GM12878 (cell line): Measurements from ENCODE around the gene FOXL3.

ENCODE experiments used
- CTCF ChIP-seq, 3 experiments: IDR thresholded peaks in 2 of 3; conservative IDR thresholded peaks in 1 of 3; 2 replicates each; pipeline ENCODE4 v1.5.1; 2011; ENCODE audit warnings: low read depth in 3 of 3, low read length in 3 of 3, mild to moderate bottlenecking in 3 of 3, control low read depth in 2 of 3, moderate library complexity in 2 of 3, inconsistent platforms in 1 of 3, mixed read lengths in 1 of 3; ENCODE audit not compliant: control insufficient read depth in 2 of 3, insufficient read depth in 1 of 3; ENCODE audit errors: extremely low read depth in 1 of 3
- SKIL ChIP-seq: fragments of 450-650 bp; IDR thresholded peaks from 2 replicates; pipeline ENCODE4 v1.6.1; 2017; ENCODE audit warnings: mild to moderate bottlenecking, low read depth, inconsistent platforms; ENCODE audit not compliant: poor library complexity, severe bottlenecking

- no peak for TF ChIP-seq CTCF (IDR thresholded peaks at IDR 0.05 in 2 of 3, conservative IDR thresholded peaks at IDR 0.05 in 1 of 3; ENCODE audit: control insufficient read depth in 2 of 3, extremely low read depth in 1 of 3, insufficient read depth in 1 of 3, low read depth in 3 of 3, low read length in 3 of 3)
- TF ChIP-seq SKIL, result no peak
Observed at GRCh38 chr7:296373-296945, 6.5 kb downstream of the FOXL3 start.
